Activated CD4-positive, alpha-beta T cell treated with anti-CD3 and anti-CD28 coated beads, Interleukin-2, amount 10 ng/mL, durations not matched to agents 7 days and 5 days (primary cell): ENCODE data around the gene AP4M1. TPM values are rescaled to one million over a fixed set of nuclear protein-coding genes. Genes with fewer than 3 reads are reported as not detected.

Experiments
- CTCF ChIA-PET: fragments of 350-600 bp; sonication (Branson Sonifier 250); formaldehyde crosslinking; loops from one replicate; lab custom pipeline; 2021; ENCODE audit warnings: antibody characterized with exemption; lab: Charles Lee
- POLR2A ChIA-PET: fragments of 350-600 bp; sonication (Branson Sonifier 250); formaldehyde crosslinking; loops from one replicate; lab custom pipeline; 2021; ENCODE audit warnings: antibody characterized with exemption; lab: Charles Lee
- DNase-seq: peaks from one replicate; pipeline ENCODE4 v3.0.0-alpha.2; 2020
- H3K27ac Mint-ChIP-seq: one replicate; pipeline ENCODE4 v1.8.0; 2021; ENCODE audit warnings: mild to moderate bottlenecking, moderate library complexity, mixed read lengths
- H3K27me3 Mint-ChIP-seq: one replicate; pipeline ENCODE4 v1.8.0; 2021; ENCODE audit warnings: mixed read lengths
- H3K36me3 Mint-ChIP-seq: one replicate; pipeline ENCODE4 v1.8.0; 2021; ENCODE audit warnings: low read depth, mixed read lengths
- H3K4me1 Mint-ChIP-seq: one replicate; pipeline ENCODE4 v1.8.0; 2021; ENCODE audit warnings: mixed read lengths
- H3K4me3 Mint-ChIP-seq: one replicate; pipeline ENCODE4 v1.8.0; 2021; ENCODE audit warnings: mild to moderate bottlenecking, moderate library complexity, mixed read lengths
- H3K9me3 Mint-ChIP-seq: one replicate; pipeline ENCODE4 v1.8.0; 2021; ENCODE audit warnings: mixed read lengths
- total RNA-seq, 2 experiments: library from RNA; stranded (reverse); gene quantifications; one replicate each; pipeline ENCODE4 v1.2.3, GENCODE V29; 2021

Gene AP4M1, protein sequence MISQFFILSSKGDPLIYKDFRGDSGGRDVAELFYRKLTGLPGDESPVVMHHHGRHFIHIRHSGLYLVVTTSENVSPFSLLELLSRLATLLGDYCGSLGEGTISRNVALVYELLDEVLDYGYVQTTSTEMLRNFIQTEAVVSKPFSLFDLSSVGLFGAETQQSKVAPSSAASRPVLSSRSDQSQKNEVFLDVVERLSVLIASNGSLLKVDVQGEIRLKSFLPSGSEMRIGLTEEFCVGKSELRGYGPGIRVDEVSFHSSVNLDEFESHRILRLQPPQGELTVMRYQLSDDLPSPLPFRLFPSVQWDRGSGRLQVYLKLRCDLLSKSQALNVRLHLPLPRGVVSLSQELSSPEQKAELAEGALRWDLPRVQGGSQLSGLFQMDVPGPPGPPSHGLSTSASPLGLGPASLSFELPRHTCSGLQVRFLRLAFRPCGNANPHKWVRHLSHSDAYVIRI
- total RNA-seq: 10 to 100 TPM; 13.1 to 14.1 TPM

DNA sequence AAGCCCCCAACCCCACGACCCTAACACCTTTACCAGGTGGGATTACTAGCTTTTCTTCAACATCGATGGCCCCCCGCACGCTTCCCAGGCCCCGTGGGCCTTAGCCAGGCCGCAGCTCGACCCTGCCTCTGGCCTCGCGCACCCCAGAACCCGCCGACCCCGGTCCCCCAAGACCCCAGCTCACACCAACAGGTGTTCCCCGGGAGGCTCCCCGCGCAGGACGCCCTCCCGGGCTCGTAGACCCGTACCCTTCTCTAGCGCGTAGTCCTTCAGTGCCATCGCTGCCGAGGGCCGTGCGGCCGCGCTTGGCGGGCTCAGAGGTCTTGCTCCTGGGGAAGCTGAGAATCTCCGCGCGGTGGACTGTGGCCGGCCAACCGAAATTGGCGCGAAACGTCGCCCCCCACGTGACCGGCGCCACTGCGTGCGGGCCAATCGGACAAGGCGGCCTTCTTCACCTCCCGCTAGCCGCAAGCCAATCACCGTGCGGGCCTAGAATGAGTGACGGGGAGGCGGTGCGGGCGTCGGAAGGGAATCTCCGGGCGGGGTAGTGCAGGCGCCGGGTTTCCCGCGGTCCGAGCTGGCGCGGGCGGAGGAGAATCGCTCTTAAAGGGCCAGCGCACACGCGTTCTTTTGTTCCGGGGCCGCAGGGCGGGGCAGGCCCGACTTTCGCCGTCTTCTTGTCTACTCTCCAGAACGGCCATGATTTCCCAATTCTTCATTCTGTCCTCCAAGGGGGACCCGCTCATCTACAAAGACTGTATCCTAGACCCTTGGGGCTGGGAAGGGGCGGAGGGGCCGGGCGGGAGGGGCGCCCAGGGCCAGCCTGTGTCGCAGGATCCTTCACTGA, at the start of gene AP4M1, which contains the start of gene MCM7:
AP4M1 (plus strand) TSS at position 628 of the 847 bp plus-strand sequence; CDS start at position 700, 72 bp downstream.
MCM7 (minus strand) TSS at position 382 of the 847 bp plus-strand sequence; CDS start at position 279, 103 bp downstream.
- Mint-ChIP-seq H3K36me3 (peaks cover 46% of the 10 kb centered on the region), H3K4me1 (peaks cover 45% of the 10 kb centered on the region), H3K9me3 (no peaks in the 10 kb centered on the region), H3K27ac (peak within 1 kb of the TSS; percentile 93), H3K27me3 (no peaks in the 10 kb centered on the region), H3K4me3 (peak within 1 kb of the TSS; percentile 91)
- ChIA-PET POLR2A (interaction anchor here (1.6 kb wide), 1 partner anchor 11 kb away, joined by 10 read pairs; no protein-coding TSS in a partner anchor), CTCF (interaction anchor here (0.6 to 3.8 kb wide), 14 partner anchors 11 to 111 kb away, joined by 3 to 26 read pairs (median 4); partner anchors contain the start of genes COPS6, MBLAC1 and ZSCAN21)
- DNase-seq: peak; percentile 98

DNA sequence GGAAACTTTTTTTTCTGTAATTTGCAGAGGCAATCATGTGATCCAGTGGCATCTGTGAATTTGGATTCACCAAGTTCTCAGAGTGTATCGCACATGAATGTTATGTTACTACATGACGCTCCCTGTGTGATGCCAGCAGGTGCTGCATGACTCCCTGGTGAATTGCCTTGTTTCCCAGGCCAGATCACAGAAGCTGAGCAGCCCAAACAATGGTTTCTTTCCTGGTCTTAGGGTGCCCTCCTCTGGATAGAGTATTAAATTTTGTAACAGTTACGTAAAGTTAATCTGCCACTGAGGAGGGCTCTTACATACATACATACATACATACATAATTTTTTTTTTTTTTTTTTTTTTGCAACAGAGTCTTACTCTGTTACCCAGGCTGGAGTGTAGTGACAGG, 48.2 kb upstream of the AP4M1 start:
- H3K4me1 Mint-ChIP-seq: peaks cover 28% of the 10 kb centered on the region
- ChIA-PET POLR2A (interaction anchor here (0.6 kb wide), 1 partner anchor 25 kb away, joined by 3 read pairs; no protein-coding TSS in a partner anchor), CTCF (interaction anchor here (0.6 to 1.8 kb wide), 13 partner anchors 9 to 152 kb away, joined by 3 to 7 read pairs (median 4); no protein-coding TSS in a partner anchor)
- no peaks in the 10 kb centered on the region for H3K27me3 Mint-ChIP-seq
- no peaks in the 10 kb centered on the region for H3K9me3 Mint-ChIP-seq
- no peak overlapping the region for H3K4me3 Mint-ChIP-seq
- no peak overlapping the region for H3K27ac Mint-ChIP-seq
- H3K36me3 Mint-ChIP-seq: peaks cover 4% of the 10 kb centered on the region
- peak; percentile 64 for DNase-seq

DNA sequence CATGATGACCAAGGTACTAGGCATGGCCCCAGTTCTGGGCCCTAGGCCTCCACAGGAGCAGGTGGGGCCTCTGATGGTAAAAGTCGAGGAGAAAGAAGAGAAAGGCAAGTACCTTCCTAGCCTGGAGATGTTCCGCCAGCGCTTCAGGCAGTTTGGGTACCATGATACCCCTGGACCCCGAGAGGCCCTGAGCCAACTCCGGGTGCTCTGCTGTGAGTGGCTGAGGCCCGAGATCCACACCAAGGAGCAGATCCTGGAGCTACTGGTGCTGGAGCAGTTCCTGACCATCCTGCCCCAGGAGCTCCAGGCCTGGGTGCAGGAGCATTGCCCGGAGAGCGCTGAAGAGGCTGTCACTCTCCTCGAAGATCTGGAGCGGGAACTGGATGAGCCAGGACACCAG, 44.4 kb upstream of the AP4M1 start:
- ChIA-PET CTCF (interaction anchor here (0.5 to 1.4 kb wide), 2 partner anchors 19 to 31 kb away, joined by 4 to 6 read pairs; no protein-coding TSS in a partner anchor), POLR2A (no interaction called here)
- no peaks in the 10 kb centered on the region for H3K9me3 Mint-ChIP-seq
- no peaks in the 10 kb centered on the region for H3K27me3 Mint-ChIP-seq
- DNase-seq: no peak
- H3K36me3 Mint-ChIP-seq: peaks cover 8% of the 10 kb centered on the region
- no peak overlapping the region for H3K4me3 Mint-ChIP-seq
- no peak overlapping the region for H3K27ac Mint-ChIP-seq
- peaks cover 4% of the 10 kb centered on the region for H3K4me1 Mint-ChIP-seq

DNA sequence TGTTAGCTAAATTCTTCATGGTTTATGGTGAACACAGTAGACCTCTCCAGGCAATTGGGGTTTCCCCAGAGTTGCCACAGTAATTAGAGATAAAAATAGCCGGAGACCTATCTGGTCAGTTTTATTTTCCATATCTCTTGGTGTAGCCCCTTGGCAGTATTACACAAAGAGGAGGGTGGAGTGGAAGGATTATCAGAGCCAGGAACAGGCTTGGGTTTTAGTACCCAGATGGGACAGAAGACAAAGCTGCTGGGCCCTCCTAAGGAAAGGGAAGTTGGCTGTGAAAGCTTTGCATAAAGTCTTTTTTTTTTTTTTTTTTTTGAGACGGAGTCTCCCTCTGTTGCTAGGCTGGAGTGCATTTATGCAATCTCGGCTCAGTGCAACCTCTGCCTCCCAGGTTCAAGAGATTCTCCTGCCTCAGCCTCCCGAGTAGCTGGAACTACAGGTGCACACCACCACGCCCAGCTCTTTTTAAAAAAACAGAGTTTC, 42.1 kb upstream of the AP4M1 start:
- Mint-ChIP-seq H3K27me3 (no peaks in the 10 kb centered on the region), H3K4me3 (no peak overlapping the region), H3K9me3 (no peaks in the 10 kb centered on the region), H3K36me3 (peaks cover 14% of the 10 kb centered on the region), H3K27ac (no peak overlapping the region), H3K4me1 (no peaks in the 10 kb centered on the region)
- no peak for DNase-seq
- CTCF ChIA-PET: interaction anchor here (0.6 to 1.9 kb wide), 4 partner anchors 9 to 65 kb away, joined by 3 to 5 read pairs (median 4); partner anchors contain the start of gene ZSCAN21
- POLR2A ChIA-PET: no interaction called here

DNA sequence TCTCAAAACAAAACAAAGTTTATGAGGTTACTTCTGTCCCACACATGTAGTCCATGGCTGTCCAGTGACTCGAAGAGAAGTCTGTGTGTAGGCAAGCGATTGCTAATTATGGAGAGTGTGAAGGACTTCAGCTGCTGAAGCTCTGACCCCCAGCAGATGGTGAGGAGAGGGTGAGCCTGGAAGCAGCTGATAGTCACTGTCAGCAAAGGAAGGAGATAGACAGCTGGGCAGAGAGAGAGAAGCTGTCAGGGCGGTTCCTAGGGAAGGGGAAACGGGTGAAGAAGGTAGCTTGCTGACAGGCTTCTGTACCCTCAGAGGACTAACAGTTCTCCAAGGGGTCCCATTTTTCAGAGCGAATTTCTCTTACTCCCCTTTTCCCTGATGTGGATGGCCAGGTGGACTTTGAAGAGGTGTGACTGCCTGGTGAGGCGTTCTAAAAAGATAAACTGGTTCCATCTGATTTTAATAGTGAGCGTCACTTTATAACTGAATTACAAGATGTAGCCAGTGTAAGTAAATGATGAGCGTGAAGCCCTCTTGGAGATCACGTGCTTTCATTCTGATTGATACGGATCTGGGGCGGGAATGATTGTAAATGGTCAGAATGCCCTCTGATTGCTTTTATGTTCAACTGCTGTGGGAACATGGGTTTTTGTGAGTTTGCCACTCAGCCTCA, 39.8 kb upstream of the AP4M1 start:
- Mint-ChIP-seq H3K36me3 (peaks cover 25% of the 10 kb centered on the region), H3K9me3 (no peaks in the 10 kb centered on the region), H3K4me1 (no peaks in the 10 kb centered on the region), H3K4me3 (no peak overlapping the region), H3K27me3 (no peaks in the 10 kb centered on the region), H3K27ac (no peak overlapping the region)
- POLR2A ChIA-PET: no interaction called here
- CTCF ChIA-PET: interaction anchor here (0.6 to 1.2 kb wide), 4 partner anchors 21 to 107 kb away, joined by 3 to 4 read pairs (median 4); no protein-coding TSS in a partner anchor
- no peak for DNase-seq

DNA sequence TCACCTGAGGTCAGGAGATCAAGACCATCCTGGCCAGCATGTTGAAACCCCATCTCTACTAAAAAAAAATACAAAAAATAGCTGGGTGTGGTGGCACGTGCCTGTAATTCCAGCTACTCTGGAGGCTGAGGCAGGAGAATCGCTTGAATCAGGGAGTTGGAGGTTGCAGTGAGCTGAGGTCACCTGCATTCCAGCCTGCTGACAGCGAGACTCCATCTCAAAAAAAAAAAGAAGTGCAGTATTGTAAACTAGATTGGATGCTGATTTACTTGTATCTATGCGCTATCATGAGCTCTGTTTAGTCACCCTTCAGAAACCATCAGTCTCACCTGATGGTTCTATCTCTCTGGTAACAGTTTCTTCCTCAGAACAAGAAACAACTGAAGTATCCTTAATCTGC, 38.1 kb upstream of the AP4M1 start:
- H3K27ac Mint-ChIP-seq: no peak overlapping the region
- H3K4me3 Mint-ChIP-seq: no peak overlapping the region
- H3K36me3 Mint-ChIP-seq: peaks cover 31% of the 10 kb centered on the region
- H3K4me1 Mint-ChIP-seq: no peaks in the 10 kb centered on the region
- no peaks in the 10 kb centered on the region for H3K9me3 Mint-ChIP-seq
- ChIA-PET CTCF (interaction anchor here (0.7 to 1.3 kb wide), 6 partner anchors 9 to 299 kb away, joined by 3 to 4 read pairs (median 4); no protein-coding TSS in a partner anchor), POLR2A (interaction anchor here (0.7 kb wide), 1 partner anchor 143 kb away, joined by 6 read pairs; no protein-coding TSS in a partner anchor)
- DNase-seq: no peak
- no peaks in the 10 kb centered on the region for H3K27me3 Mint-ChIP-seq

DNA sequence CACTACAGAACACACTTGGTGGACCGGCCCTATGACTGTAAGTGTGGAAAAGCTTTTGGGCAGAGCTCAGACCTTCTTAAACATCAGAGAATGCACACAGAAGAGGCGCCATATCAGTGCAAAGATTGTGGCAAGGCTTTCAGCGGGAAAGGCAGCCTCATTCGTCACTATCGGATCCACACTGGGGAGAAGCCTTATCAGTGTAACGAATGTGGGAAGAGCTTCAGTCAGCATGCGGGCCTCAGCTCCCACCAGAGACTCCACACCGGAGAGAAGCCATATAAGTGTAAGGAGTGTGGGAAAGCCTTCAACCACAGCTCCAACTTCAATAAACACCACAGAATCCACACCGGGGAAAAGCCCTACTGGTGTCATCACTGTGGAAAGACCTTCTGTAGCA, 37.3 kb upstream of the AP4M1 start:
- H3K27me3 Mint-ChIP-seq: no peaks in the 10 kb centered on the region
- no peak for DNase-seq
- H3K27ac Mint-ChIP-seq: no peak overlapping the region
- CTCF ChIA-PET: interaction anchor here (1.1 to 1.3 kb wide), 4 partner anchors 8 to 28 kb away, joined by 3 to 4 read pairs (median 4); no protein-coding TSS in a partner anchor
- POLR2A ChIA-PET: no interaction called here
- H3K4me3 Mint-ChIP-seq: no peak overlapping the region
- H3K9me3 Mint-ChIP-seq: no peaks in the 10 kb centered on the region
- H3K36me3 Mint-ChIP-seq: peaks cover 31% of the 10 kb centered on the region
- no peaks in the 10 kb centered on the region for H3K4me1 Mint-ChIP-seq

DNA sequence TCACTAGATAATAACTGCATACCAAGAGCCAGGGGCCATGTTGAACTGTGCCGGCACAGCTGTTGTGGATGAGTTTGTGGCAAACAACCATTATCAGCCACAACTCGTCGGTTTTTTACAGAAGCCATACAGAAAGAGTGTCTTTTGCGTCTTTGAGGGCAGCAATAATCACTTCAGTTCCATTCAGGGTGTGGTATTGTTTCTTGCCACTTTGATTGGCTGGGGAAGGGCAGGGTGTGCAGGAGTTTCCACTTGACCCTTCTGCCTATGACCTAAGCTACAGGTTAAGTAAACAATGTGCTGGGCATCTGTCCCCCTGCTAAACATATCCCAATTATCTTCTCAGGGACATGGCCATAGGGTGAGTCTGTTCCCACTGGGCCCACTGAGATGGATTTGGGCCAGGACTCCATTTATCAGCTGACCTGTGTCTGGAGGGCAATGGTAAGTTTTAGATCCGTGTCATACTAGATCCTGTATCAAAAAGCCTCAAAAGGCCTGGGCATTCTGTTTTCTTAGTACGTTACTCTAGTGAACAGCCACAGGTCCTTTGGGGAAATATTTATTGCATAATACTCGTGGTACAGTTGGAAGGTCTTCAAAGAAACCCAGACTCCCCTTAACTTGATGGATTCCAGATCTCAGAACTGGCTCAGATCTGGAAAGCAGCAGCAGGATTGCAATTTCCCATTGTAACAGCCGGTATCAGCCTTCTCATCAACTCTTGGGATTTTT, 35.8 kb upstream of the AP4M1 start:
- CTCF ChIA-PET: interaction anchor here (0.7 kb wide), 1 partner anchor 12 kb away, joined by 3 read pairs; no protein-coding TSS in a partner anchor
- Mint-ChIP-seq H3K4me3 (no peak overlapping the region), H3K9me3 (peaks cover 10% of the 10 kb centered on the region), H3K36me3 (peaks cover 41% of the 10 kb centered on the region), H3K27me3 (no peaks in the 10 kb centered on the region), H3K27ac (no peak overlapping the region), H3K4me1 (no peaks in the 10 kb centered on the region)
- POLR2A ChIA-PET: no interaction called here
- no peak for DNase-seq

DNA sequence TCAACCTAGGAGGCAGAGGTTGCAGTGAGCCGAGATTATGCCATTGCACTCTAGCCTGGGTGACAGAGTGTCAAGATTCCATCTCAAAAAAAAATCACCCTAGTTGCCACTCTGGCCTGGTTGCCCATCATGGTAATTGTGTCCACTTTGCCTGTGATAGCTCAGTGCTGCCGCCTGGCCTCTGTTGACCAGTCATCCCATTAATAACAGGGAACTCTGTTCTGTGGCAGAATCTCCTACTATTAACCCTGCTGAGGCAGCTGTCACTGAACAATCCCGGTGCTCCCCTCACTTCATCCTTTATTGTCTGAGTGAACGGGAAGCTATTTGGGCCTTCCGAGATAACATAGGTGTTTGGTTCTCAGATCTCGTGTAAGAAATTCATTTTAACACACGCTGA, 34.5 kb upstream of the AP4M1 start:
- Mint-ChIP-seq H3K4me1 (no peaks in the 10 kb centered on the region), H3K27me3 (no peaks in the 10 kb centered on the region), H3K27ac (no peak overlapping the region), H3K4me3 (no peak overlapping the region), H3K36me3 (peaks cover 54% of the 10 kb centered on the region), H3K9me3 (peaks cover 24% of the 10 kb centered on the region)
- DNase-seq: no peak
- POLR2A ChIA-PET: no interaction called here
- CTCF ChIA-PET: interaction anchor here (0.6 to 1.1 kb wide), 2 partner anchors 9 to 115 kb away, joined by 4 to 5 read pairs; no protein-coding TSS in a partner anchor

DNA sequence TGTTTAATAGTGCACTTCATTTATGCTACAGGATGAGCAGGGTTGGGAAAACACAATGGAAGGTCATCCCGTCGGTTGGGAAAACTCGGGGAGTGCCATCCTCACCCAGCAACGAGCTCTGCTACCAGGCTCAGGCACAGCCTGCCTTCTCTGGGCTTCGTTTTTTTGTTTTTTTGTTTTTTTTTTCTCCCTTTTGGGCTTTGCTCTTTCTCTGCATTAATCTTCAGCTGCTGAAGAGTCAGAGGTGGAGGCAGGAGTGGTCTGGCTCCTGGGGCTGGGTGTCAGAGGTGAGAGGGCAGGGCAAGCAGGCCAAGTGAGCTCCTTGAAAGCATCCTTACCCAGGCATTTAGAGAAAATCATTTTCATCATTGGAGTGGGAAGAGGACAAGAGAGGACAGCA, 31.5 kb upstream of the AP4M1 start:
- POLR2A ChIA-PET: no interaction called here
- CTCF ChIA-PET: interaction anchor here (1.3 kb wide), 1 partner anchor 62 kb away, joined by 4 read pairs; no protein-coding TSS in a partner anchor
- H3K27ac Mint-ChIP-seq: no peak overlapping the region
- no peaks in the 10 kb centered on the region for H3K4me1 Mint-ChIP-seq
- no peak overlapping the region for H3K4me3 Mint-ChIP-seq
- H3K9me3 Mint-ChIP-seq: peaks cover 41% of the 10 kb centered on the region
- DNase-seq: no peak
- no peaks in the 10 kb centered on the region for H3K27me3 Mint-ChIP-seq
- peaks cover 72% of the 10 kb centered on the region for H3K36me3 Mint-ChIP-seq
